Skeletal muscle satellite cell (primary cell): ENCODE data around the gene SERINC5.

Experiments
- H3K27me3 ChIP-seq: 2 replicates; pipeline ENCODE4 v1.7.0; 2013; ENCODE audit warnings: low read length; ENCODE audit not compliant: control insufficient read depth, insufficient read depth
- H3K36me3 ChIP-seq: 2 replicates; pipeline ENCODE4 v1.7.0; 2013; ENCODE audit warnings: mild to moderate bottlenecking, control low read depth, low read length; ENCODE audit not compliant: insufficient read depth
- H3K4me1 ChIP-seq: 2 replicates; pipeline ENCODE4 v1.7.0; 2013; ENCODE audit warnings: low read length; ENCODE audit not compliant: control insufficient read depth, insufficient read depth
- H3K4me2 ChIP-seq: 2 replicates; pipeline ENCODE4 v1.7.0; 2013; ENCODE audit warnings: mild to moderate bottlenecking, low read length
- H3K4me3 ChIP-seq: 2 replicates; pipeline ENCODE4 v1.7.0; 2013; ENCODE audit warnings: low read length
- H3K9ac ChIP-seq: 2 replicates; pipeline ENCODE4 v1.7.0; 2013; ENCODE audit warnings: mild to moderate bottlenecking, low read depth, low read length, moderate library complexity
- H3K9me3 ChIP-seq: replicated peaks from 2 replicates; pipeline ENCODE4 v1.7.0; 2013; ENCODE audit warnings: mild to moderate bottlenecking, control low read depth, low read length

Gene SERINC5

GRCh38 chr5:80225189-80225933 is 30.5 kb downstream of the SERINC5 start:
- no peaks in the 10 kb centered on the region for H3K36me3 ChIP-seq
- H3K9me3 ChIP-seq, result no peaks in the 10 kb centered on the region
- no peaks in the 10 kb centered on the region for H3K27me3 ChIP-seq
- H3K4me3 ChIP-seq, result no peak overlapping the region
- no peak overlapping the region for H3K4me2 ChIP-seq
- no peak overlapping the region for H3K9ac ChIP-seq
- H3K4me1 ChIP-seq, result peaks cover under 1% of the 10 kb centered on the region

- Histone ChIP-seq H3K4me2 (no peak overlapping the region), H3K4me3 (no peak overlapping the region), H3K9me3 (no peaks in the 10 kb centered on the region), H3K36me3 (no peaks in the 10 kb centered on the region), H3K9ac (no peak overlapping the region), H3K27me3 (no peaks in the 10 kb centered on the region), H3K4me1 (no peaks in the 10 kb centered on the region)
Observed at GRCh38 chr5:80223561-80223960, 32.3 kb downstream of the SERINC5 start.

- Histone ChIP-seq H3K4me3 (no peak overlapping the region), H3K27me3 (no peaks in the 10 kb centered on the region), H3K4me1 (no peaks in the 10 kb centered on the region), H3K9ac (no peak overlapping the region), H3K9me3 (no peaks in the 10 kb centered on the region), H3K36me3 (no peaks in the 10 kb centered on the region), H3K4me2 (no peak overlapping the region)
Observed at GRCh38 chr5:80220245-80220897, 35.5 kb downstream of the SERINC5 start.

GRCh38 chr5:80219391-80219790 is 36.5 kb downstream of the SERINC5 start:
- H3K4me3 ChIP-seq, result no peak overlapping the region
- H3K36me3 ChIP-seq, result no peaks in the 10 kb centered on the region
- H3K9ac ChIP-seq, result no peak overlapping the region
- H3K9me3 ChIP-seq, result no peaks in the 10 kb centered on the region
- no peaks in the 10 kb centered on the region for H3K4me1 ChIP-seq
- no peak overlapping the region for H3K4me2 ChIP-seq
- H3K27me3 ChIP-seq, result no peaks in the 10 kb centered on the region

- H3K4me1 ChIP-seq, result no peaks in the 10 kb centered on the region
- no peaks in the 10 kb centered on the region for H3K27me3 ChIP-seq
- no peaks in the 10 kb centered on the region for H3K9me3 ChIP-seq
- H3K4me2 ChIP-seq, result no peak overlapping the region
- no peak overlapping the region for H3K4me3 ChIP-seq
- no peaks in the 10 kb centered on the region for H3K36me3 ChIP-seq
- H3K9ac ChIP-seq, result no peak overlapping the region
Observed at GRCh38 chr5:80217667-80218066, 38.2 kb downstream of the SERINC5 start.

GRCh38 chr5:80216753-80217596 is 38.9 kb downstream of the SERINC5 start:
- H3K4me1 ChIP-seq, result no peaks in the 10 kb centered on the region
- no peaks in the 10 kb centered on the region for H3K36me3 ChIP-seq
- H3K9me3 ChIP-seq, result no peaks in the 10 kb centered on the region
- no peaks in the 10 kb centered on the region for H3K27me3 ChIP-seq
- H3K9ac ChIP-seq, result no peak overlapping the region
- no peak overlapping the region for H3K4me3 ChIP-seq
- peak overlapping the region; percentile 42 for H3K4me2 ChIP-seq

- Histone ChIP-seq H3K4me3 (no peak overlapping the region), H3K9ac (no peak overlapping the region), H3K27me3 (no peaks in the 10 kb centered on the region), H3K4me2 (no peak overlapping the region), H3K4me1 (no peaks in the 10 kb centered on the region), H3K36me3 (no peaks in the 10 kb centered on the region), H3K9me3 (no peaks in the 10 kb centered on the region)
Observed at GRCh38 chr5:80216096-80216495, 39.8 kb downstream of the SERINC5 start.

GRCh38 chr5:80215523-80215922 is 40.3 kb downstream of the SERINC5 start:
- no peaks in the 10 kb centered on the region for H3K4me1 ChIP-seq
- no peak overlapping the region for H3K4me3 ChIP-seq
- H3K4me2 ChIP-seq, result no peak overlapping the region
- no peaks in the 10 kb centered on the region for H3K27me3 ChIP-seq
- H3K36me3 ChIP-seq, result no peaks in the 10 kb centered on the region
- H3K9me3 ChIP-seq, result no peaks in the 10 kb centered on the region
- no peak overlapping the region for H3K9ac ChIP-seq

- Histone ChIP-seq H3K4me1 (no peaks in the 10 kb centered on the region), H3K4me2 (no peak overlapping the region), H3K4me3 (no peak overlapping the region), H3K27me3 (no peaks in the 10 kb centered on the region), H3K9ac (no peak overlapping the region), H3K36me3 (no peaks in the 10 kb centered on the region), H3K9me3 (no peaks in the 10 kb centered on the region)
Observed at GRCh38 chr5:80213466-80213865, 42.4 kb downstream of the SERINC5 start.

GRCh38 chr5:80212171-80212667 is 43.6 kb downstream of the SERINC5 start:
- Histone ChIP-seq H3K4me2 (no peak overlapping the region), H3K9me3 (no peaks in the 10 kb centered on the region), H3K4me1 (no peaks in the 10 kb centered on the region), H3K27me3 (no peaks in the 10 kb centered on the region), H3K9ac (no peak overlapping the region), H3K36me3 (no peaks in the 10 kb centered on the region), H3K4me3 (no peak overlapping the region)

- no peaks in the 10 kb centered on the region for H3K4me1 ChIP-seq
- H3K36me3 ChIP-seq, result no peaks in the 10 kb centered on the region
- H3K9me3 ChIP-seq, result no peaks in the 10 kb centered on the region
- no peak overlapping the region for H3K4me2 ChIP-seq
- H3K27me3 ChIP-seq, result no peaks in the 10 kb centered on the region
- no peak overlapping the region for H3K9ac ChIP-seq
- no peak overlapping the region for H3K4me3 ChIP-seq
Observed at GRCh38 chr5:80211327-80211726, 44.5 kb downstream of the SERINC5 start.
